Hematopoietic multipotent progenitor cell treated with erythropoietin and hydrocortisone succinate and interleukin-3 and kit ligand, for 17 days (in vitro differentiated cells): ENCODE results near the gene ZNF597.

Experiments
- DNase-seq: peaks from one replicate; pipeline ENCODE4 v3.0.0-alpha.2; 2015; ENCODE audit warnings: low spot score

ZNF597 gene

GRCh38 chr16:3454631-3455147 lies 11.4 kb upstream of the ZNF597 start:
- no peak for DNase-seq

GRCh38 chr16:3454093-3454492 lies 10.8 kb upstream of the ZNF597 start:
- DNase-seq: no peak

- peak; percentile 34 for DNase-seq
Measured at GRCh38 chr16:3444032-3444388, 706 bp upstream of the ZNF597 start.

GRCh38 chr16:3439637-3440036 lies 3.7 kb downstream of the ZNF597 start:
- DNase-seq: no peak

GRCh38 chr16:3434373-3434772 lies 8.9 kb downstream of the ZNF597 start:
- DNase-seq: no peak

GRCh38 chr16:3431779-3432219 lies 11.5 kb downstream of the ZNF597 start:
- no peak for DNase-seq

GRCh38 chr16:3413730-3414379 lies 29.4 kb downstream of the ZNF597 start:
- DNase-seq: no peak

GRCh38 chr16:3408561-3409197 lies 34.6 kb downstream of the ZNF597 start:
- no peak for DNase-seq

- DNase-seq: no peak
Measured at GRCh38 chr16:3401719-3402397, 41.4 kb downstream of the ZNF597 start.

GRCh38 chr16:3400779-3401688 lies 42.3 kb downstream of the ZNF597 start, which contains the start of the genes ZNF174 and ZSCAN32:
Gene ZNF174 (plus strand): TSS chr16:3401215. CDS start chr16:3402005, 790 bp downstream.
Gene ZSCAN32 (minus strand): TSS chr16:3401004. CDS start chr16:3397557, 3,447 bp downstream.
- peak; percentile 99 for DNase-seq

- DNase-seq: no peak
Measured at GRCh38 chr16:3400446-3400778, 42.9 kb downstream of the ZNF597 start.

- DNase-seq: no peak
Measured at GRCh38 chr16:3389663-3390338, 53.5 kb downstream of the ZNF597 start.

GRCh38 chr16:3388325-3388724 lies 55.0 kb downstream of the ZNF597 start:
- no peak for DNase-seq

GRCh38 chr16:3383045-3383448 lies 60.3 kb downstream of the ZNF597 start:
- no peak for DNase-seq
